Panc1 (cell line): Measurements from ENCODE around the gene TTC39B. TPM values are rescaled to one million over a fixed set of nuclear protein-coding genes. Genes with fewer than 3 reads are reported as not detected.

Experiments used
- ATAC-seq: fragments of 200-7000 bp; cut with Tn5 transposase; 2 replicates; pipeline ENCODE4 v1.9.1; 2020; ENCODE audit warnings: mild to moderate bottlenecking, moderate library complexity
- BruUV-seq: library from RNA; stranded (reverse); fragments of 400-500 nt; replicated peaks from 2 replicates; lab custom pipeline; 2021; lab: Mats Ljungman, UMichigan
- CTCF ChIA-PET: fragments of 300-600 bp; sonication (Branson Sonifier 250); formaldehyde crosslinking; loops from one replicate; lab custom pipeline; 2022; ENCODE audit warnings: antibody characterized with exemption; lab: Charles Lee
- POLR2A ChIA-PET: fragments of 300-600 bp; sonication (Branson Sonifier 250); formaldehyde crosslinking; loops from one replicate; lab custom pipeline; 2022; ENCODE audit warnings: antibody characterized with exemption; lab: Charles Lee
- DNase-seq: peaks from one replicate; pipeline ENCODE4 v3.0.0-alpha.2; 2010; ENCODE audit warnings: low read depth, low spot score
- H3K27ac ChIP-seq: 2 replicates; pipeline ENCODE4 v1.5.1; 2011; ENCODE audit warnings: mild to moderate bottlenecking, low read length, inconsistent platforms
- H3K27me3 ChIP-seq: fragments of 200-500 bp; sonication (Bioruptor generic); 2 replicates; pipeline ENCODE4 v1.6.0; 2014; ENCODE audit warnings: low read length, inconsistent platforms; ENCODE audit not compliant: control insufficient read depth, insufficient read depth
- H3K36me3 ChIP-seq: fragments of 200-500 bp; sonication (Bioruptor generic); 2 replicates; pipeline ENCODE4 v1.5.1; 2014; ENCODE audit warnings: inconsistent platforms, mild to moderate bottlenecking, low read length, moderate library complexity; ENCODE audit not compliant: control insufficient read depth, insufficient read depth
- H3K4me1 ChIP-seq: 2 replicates; pipeline ENCODE4 v1.5.1; 2011; ENCODE audit warnings: inconsistent platforms, mild to moderate bottlenecking, low read length, moderate library complexity; ENCODE audit not compliant: control insufficient read depth, insufficient read depth
- H3K4me3 ChIP-seq, 2 experiments: 2 replicates each; pipeline ENCODE4 v1.5.1; 2011 to 2012; ENCODE audit warnings: low read depth in 2 of 2, low read length in 2 of 2, mild to moderate bottlenecking in 2 of 2, inconsistent platforms in 1 of 2, moderate library complexity in 1 of 2
- H3K9me3 ChIP-seq: fragments of 200-500 bp; sonication (Bioruptor generic); 2 replicates; pipeline ENCODE4 v1.5.1; 2014; ENCODE audit warnings: low read depth, mild to moderate bottlenecking, inconsistent platforms, low read length, moderate library complexity; ENCODE audit not compliant: control insufficient read depth, insufficient read depth
- POLR2AphosphoS5 ChIP-seq: IDR thresholded peaks from 2 replicates; pipeline ENCODE4 v1.6.1; 2012; ENCODE audit warnings: mild to moderate bottlenecking, low read depth, low read length, moderate library complexity
- SIN3A ChIP-seq: IDR thresholded peaks from 2 replicates; pipeline ENCODE4 v1.6.1; 2012; ENCODE audit warnings: low read depth, mild to moderate bottlenecking, low read length, moderate library complexity, borderline replicate concordance; ENCODE audit not compliant: insufficient read depth
- TCF7L2 ChIP-seq: IDR thresholded peaks from 2 replicates; pipeline ENCODE4 v1.6.1; 2011; ENCODE audit warnings: mild to moderate bottlenecking, low read depth, low read length, inconsistent platforms
- in situ Hi-C: cut with HindIII; loops from 2 replicates; pipeline ENCODE4 v1.10.0; 2016; ENCODE audit warnings: low sequenced_read_pairs, low pct_unique_long_range_greater_than_20kb
- intact Hi-C: fragments of 100-400 bp; cut with micrococcal nuclease; formaldehyde crosslinking; loops from one replicate; pipeline ENCODE4 v1.10.0; 2022; ENCODE audit not compliant: unreplicated experiment
- total RNA-seq: library from RNA; stranded (reverse); gene quantifications from one replicate; pipeline ENCODE4 v1.2.1, GENCODE V29; 2021; ENCODE audit not compliant: unreplicated experiment
- TF ChIP-seq, protein P1 (sequence below): fragments of 450-650 bp; IDR thresholded peaks from 2 replicates; pipeline ENCODE4 v1.5.1; 2017; ENCODE audit warnings: mild to moderate bottlenecking
- TF ChIP-seq, protein P2 (sequence below), 2 experiments: IDR thresholded peaks; 2 replicates each; pipeline ENCODE4 v1.6.1; 2011 to 2012; ENCODE audit warnings: low read depth in 2 of 2, control low read depth in 1 of 2, low read length in 1 of 2, mild to moderate bottlenecking in 1 of 2, moderate library complexity in 1 of 2; ENCODE audit not compliant: insufficient read depth in 1 of 2

Gene TTC39B
- total RNA-seq, 1 experiment from 2014 or later, result 1.6 TPM

DNA sequence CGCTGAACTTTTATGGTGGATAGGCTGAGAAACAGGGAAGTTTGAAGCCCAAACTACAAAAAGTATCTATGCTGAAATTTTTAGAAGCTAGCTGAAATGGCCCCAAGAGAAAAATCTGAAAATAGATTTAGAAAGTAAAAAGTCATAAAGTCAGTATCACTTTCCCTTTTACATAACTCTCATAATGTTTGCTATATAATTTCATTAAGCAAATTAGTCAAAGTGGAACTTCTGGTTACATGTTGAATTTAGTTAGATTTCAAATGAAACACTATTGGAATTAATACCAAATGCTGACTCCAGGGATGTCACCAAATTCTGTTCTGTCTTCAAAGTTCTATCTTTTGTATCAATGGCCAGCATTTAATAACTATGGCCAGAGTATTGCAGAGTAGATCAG is 126.9 kb downstream of the TTC39B start:
- ChIA-PET CTCF (no interaction called here), POLR2A (no interaction called here)
- in situ Hi-C loops (no loop called here), intact Hi-C loops (no loop called here)
- H3K9me3 ChIP-seq, result no peaks in the 10 kb centered on the region
- no peaks in the 10 kb centered on the region for H3K36me3 ChIP-seq
- no peak overlapping the region for H3K27ac ChIP-seq
- DNase-seq, result no peak
- no peaks in the 10 kb centered on the region for H3K4me1 ChIP-seq
- BruUV-seq, result no TSS peak
- TF ChIP-seq POLR2AphosphoS5, result no peak
- TF ChIP-seq, protein P1, sequence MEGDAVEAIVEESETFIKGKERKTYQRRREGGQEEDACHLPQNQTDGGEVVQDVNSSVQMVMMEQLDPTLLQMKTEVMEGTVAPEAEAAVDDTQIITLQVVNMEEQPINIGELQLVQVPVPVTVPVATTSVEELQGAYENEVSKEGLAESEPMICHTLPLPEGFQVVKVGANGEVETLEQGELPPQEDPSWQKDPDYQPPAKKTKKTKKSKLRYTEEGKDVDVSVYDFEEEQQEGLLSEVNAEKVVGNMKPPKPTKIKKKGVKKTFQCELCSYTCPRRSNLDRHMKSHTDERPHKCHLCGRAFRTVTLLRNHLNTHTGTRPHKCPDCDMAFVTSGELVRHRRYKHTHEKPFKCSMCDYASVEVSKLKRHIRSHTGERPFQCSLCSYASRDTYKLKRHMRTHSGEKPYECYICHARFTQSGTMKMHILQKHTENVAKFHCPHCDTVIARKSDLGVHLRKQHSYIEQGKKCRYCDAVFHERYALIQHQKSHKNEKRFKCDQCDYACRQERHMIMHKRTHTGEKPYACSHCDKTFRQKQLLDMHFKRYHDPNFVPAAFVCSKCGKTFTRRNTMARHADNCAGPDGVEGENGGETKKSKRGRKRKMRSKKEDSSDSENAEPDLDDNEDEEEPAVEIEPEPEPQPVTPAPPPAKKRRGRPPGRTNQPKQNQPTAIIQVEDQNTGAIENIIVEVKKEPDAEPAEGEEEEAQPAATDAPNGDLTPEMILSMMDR, result no peak
- no peak for TF ChIP-seq TCF7L2
- TF ChIP-seq, protein P2, sequence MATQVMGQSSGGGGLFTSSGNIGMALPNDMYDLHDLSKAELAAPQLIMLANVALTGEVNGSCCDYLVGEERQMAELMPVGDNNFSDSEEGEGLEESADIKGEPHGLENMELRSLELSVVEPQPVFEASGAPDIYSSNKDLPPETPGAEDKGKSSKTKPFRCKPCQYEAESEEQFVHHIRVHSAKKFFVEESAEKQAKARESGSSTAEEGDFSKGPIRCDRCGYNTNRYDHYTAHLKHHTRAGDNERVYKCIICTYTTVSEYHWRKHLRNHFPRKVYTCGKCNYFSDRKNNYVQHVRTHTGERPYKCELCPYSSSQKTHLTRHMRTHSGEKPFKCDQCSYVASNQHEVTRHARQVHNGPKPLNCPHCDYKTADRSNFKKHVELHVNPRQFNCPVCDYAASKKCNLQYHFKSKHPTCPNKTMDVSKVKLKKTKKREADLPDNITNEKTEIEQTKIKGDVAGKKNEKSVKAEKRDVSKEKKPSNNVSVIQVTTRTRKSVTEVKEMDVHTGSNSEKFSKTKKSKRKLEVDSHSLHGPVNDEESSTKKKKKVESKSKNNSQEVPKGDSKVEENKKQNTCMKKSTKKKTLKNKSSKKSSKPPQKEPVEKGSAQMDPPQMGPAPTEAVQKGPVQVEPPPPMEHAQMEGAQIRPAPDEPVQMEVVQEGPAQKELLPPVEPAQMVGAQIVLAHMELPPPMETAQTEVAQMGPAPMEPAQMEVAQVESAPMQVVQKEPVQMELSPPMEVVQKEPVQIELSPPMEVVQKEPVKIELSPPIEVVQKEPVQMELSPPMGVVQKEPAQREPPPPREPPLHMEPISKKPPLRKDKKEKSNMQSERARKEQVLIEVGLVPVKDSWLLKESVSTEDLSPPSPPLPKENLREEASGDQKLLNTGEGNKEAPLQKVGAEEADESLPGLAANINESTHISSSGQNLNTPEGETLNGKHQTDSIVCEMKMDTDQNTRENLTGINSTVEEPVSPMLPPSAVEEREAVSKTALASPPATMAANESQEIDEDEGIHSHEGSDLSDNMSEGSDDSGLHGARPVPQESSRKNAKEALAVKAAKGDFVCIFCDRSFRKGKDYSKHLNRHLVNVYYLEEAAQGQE (IDR thresholded peaks at IDR 0.05; ENCODE audit: insufficient read depth in 1 of 2, low read depth in 2 of 2, low read length in 1 of 2), result no peak
- TF ChIP-seq SIN3A, result no peak
- no peaks in the 10 kb centered on the region for H3K27me3 ChIP-seq
- no peak for ATAC-seq
- no peak overlapping the region for H3K4me3 ChIP-seq

DNA sequence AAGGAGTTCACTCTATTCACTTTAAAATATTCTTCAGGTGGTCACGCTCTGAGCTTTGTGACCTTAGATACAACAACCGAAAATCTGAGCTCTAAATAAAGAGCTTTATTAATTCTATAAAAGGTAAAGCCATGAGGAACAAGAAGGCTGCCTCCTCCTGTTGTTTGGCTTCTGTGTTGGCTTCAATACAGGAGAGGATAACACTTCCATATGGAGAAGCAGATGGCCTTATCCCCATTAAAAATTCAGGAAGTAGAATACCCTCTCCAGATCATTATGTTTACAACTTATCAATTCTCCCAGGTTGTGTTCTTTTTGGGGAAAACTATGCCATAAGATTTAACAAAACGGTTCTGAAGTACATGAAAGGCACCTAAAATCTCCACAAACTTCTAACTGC is 128.4 kb downstream of the TTC39B start:
- ATAC-seq, result no peak
- no peaks in the 10 kb centered on the region for H3K9me3 ChIP-seq
- intact Hi-C loops (no loop called here), in situ Hi-C loops (no loop called here)
- no TSS peak for BruUV-seq
- no peaks in the 10 kb centered on the region for H3K4me1 ChIP-seq
- H3K27me3 ChIP-seq, result no peaks in the 10 kb centered on the region
- DNase-seq, result no peak
- no peak overlapping the region for H3K27ac ChIP-seq
- ChIA-PET POLR2A (no interaction called here), CTCF (no interaction called here)
- H3K36me3 ChIP-seq, result no peaks in the 10 kb centered on the region
- H3K4me3 ChIP-seq, result no peak overlapping the region
- TF ChIP-seq SIN3A, result no peak
- TF ChIP-seq TCF7L2, result no peak

DNA sequence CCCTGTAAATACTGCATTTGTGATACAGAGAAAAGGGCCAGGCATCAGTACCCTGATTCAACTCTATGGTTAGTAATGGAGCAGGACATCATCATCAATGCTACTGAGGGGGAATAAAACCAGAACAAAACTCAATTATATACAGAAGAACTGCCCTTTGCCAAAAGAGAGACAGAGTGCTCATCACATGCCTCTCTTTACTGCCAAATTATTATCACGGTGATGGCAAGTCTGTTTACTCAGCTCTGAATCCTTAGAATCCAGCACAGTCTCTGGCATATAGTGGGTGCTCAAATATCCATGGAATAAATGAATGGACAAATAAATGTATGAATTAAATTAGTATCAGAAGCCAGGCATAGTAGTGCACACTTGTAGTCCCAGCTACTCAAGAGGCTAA is 130.2 kb downstream of the TTC39B start:
- DNase-seq, result no peak
- no TSS peak for BruUV-seq
- TF ChIP-seq, protein P1, result no peak
- TF ChIP-seq TCF7L2 (no peak), POLR2AphosphoS5 (no peak), SIN3A (no peak)
- TF ChIP-seq, protein P2 (IDR thresholded peaks at IDR 0.05; ENCODE audit: insufficient read depth in 1 of 2, low read depth in 2 of 2, low read length in 1 of 2), result no peak
- no peaks in the 10 kb centered on the region for H3K27me3 ChIP-seq
- no peaks in the 10 kb centered on the region for H3K4me1 ChIP-seq
- ATAC-seq, result no peak
- H3K9me3 ChIP-seq, result no peaks in the 10 kb centered on the region
- no peak overlapping the region for H3K27ac ChIP-seq
- intact Hi-C loops (no loop called here), in situ Hi-C loops (no loop called here)
- H3K4me3 ChIP-seq, result no peak overlapping the region
- ChIA-PET POLR2A (no interaction called here), CTCF (no interaction called here)
- no peaks in the 10 kb centered on the region for H3K36me3 ChIP-seq
